PC-9 (cell line): ENCODE results near the gene TTC28. TPM values are rescaled to one million over a fixed set of nuclear protein-coding genes. Genes with fewer than 3 reads are reported as not detected.

Experiments used
- BruUV-seq: library from RNA; stranded (reverse); fragments of 400-500 nt; replicated peaks from 2 replicates; lab custom pipeline; 2021; lab: Mats Ljungman, UMichigan
- CTCF ChIA-PET: fragments of 300-600 bp; sonication (Branson Sonifier 250); formaldehyde crosslinking; loops from one replicate; lab custom pipeline; 2022; ENCODE audit warnings: antibody characterized with exemption; lab: Charles Lee
- POLR2A ChIA-PET: fragments of 300-600 bp; sonication (Branson Sonifier 250); formaldehyde crosslinking; loops from one replicate; lab custom pipeline; 2022; ENCODE audit warnings: antibody characterized with exemption; ENCODE audit not compliant: unreplicated experiment; lab: Charles Lee
- DNase-seq, 2 experiments: peaks; one replicate each; pipeline versions ENCODE4 v3.0.0 to v3.0.0-alpha.2; 2015 to 2022; ENCODE audit warnings: mixed read lengths in 1 of 2
- H2AFZ ChIP-seq: fragments of 200-600 bp; sonication (generic); 2 replicates; pipeline ENCODE4 v1.8.1; 2017; ENCODE audit warnings: antibody characterized with exemption
- H3F3A ChIP-seq: fragments of 200-600 bp; sonication (generic); 2 replicates; pipeline ENCODE4 v1.8.1; 2017; ENCODE audit warnings: antibody characterized with exemption, mild to moderate bottlenecking, low read depth; ENCODE audit not compliant: insufficient read depth
- H3K27ac ChIP-seq: fragments of 200-600 bp; sonication (generic); 2 replicates; pipeline ENCODE4 v1.6.1; 2016; ENCODE audit warnings: mixed run types
- H3K27me3 ChIP-seq: fragments of 200-600 bp; sonication (generic); 2 replicates; pipeline ENCODE4 v1.6.1; 2016; ENCODE audit warnings: low read depth, mixed run types; ENCODE audit not compliant: insufficient read depth
- H3K36me3 ChIP-seq: fragments of 200-600 bp; sonication (generic); 2 replicates; pipeline ENCODE4 v1.6.1; 2016; ENCODE audit warnings: low read depth, mixed run types
- H3K4me1 ChIP-seq: fragments of 200-600 bp; sonication (generic); replicated peaks from 2 replicates; pipeline ENCODE4 v1.6.1; 2016; ENCODE audit warnings: mixed run types; ENCODE audit not compliant: insufficient read depth
- H3K4me2 ChIP-seq: fragments of 200-600 bp; sonication (generic); 2 replicates; pipeline ENCODE4 v1.6.1; 2017; ENCODE audit warnings: mixed run types
- H3K4me3 ChIP-seq: fragments of 200-600 bp; sonication (generic); 2 replicates; pipeline ENCODE4 v1.6.1; 2016; ENCODE audit warnings: mixed run types
- H3K79me2 ChIP-seq: fragments of 200-600 bp; sonication (generic); 2 replicates; pipeline ENCODE4 v1.6.1; 2017; ENCODE audit warnings: low read depth, mixed run types
- H3K9me2 ChIP-seq: fragments of 200-600 bp; sonication (generic); 2 replicates; pipeline ENCODE4 v1.8.1; 2017; ENCODE audit warnings: mild to moderate bottlenecking; ENCODE audit not compliant: insufficient read depth
- H3K9me3 ChIP-seq: fragments of 200-600 bp; sonication (generic); 2 replicates; pipeline ENCODE4 v1.8.1; 2016; ENCODE audit warnings: low read depth; ENCODE audit not compliant: insufficient read depth
- H4K20me1 ChIP-seq: fragments of 200-600 bp; sonication (generic); 2 replicates; pipeline ENCODE4 v1.8.1; 2017; ENCODE audit not compliant: insufficient read depth
- CTCF ChIP-seq: fragments of 200-600 bp; sonication (generic); conservative IDR thresholded peaks from 2 replicates; pipeline ENCODE4 v1.6.1; 2017; ENCODE audit warnings: mixed run types, antibody characterized with exemption, mild to moderate bottlenecking, moderate library complexity
- EZH2 ChIP-seq: fragments of 200-600 bp; sonication (generic); IDR thresholded peaks from 2 replicates; pipeline ENCODE4 v1.8.0; 2017; ENCODE audit warnings: antibody characterized with exemption, low read depth
- intact Hi-C: fragments of 100-400 bp; cut with micrococcal nuclease; formaldehyde crosslinking; loops from one replicate; pipeline ENCODE4 v1.10.0; 2022; ENCODE audit not compliant: unreplicated experiment
- total RNA-seq: library from RNA; stranded (reverse); gene quantifications from 2 replicates; pipeline ENCODE4 v1.2.3, GENCODE V29; 2021

TTC28 gene
- total RNA-seq, 1 experiment from 2014 or later = 6.7 TPM

- DNase-seq = no peak
- H3K27me3 ChIP-seq = no peaks in the 10 kb centered on the region
- H3K9me3 ChIP-seq = no peaks in the 10 kb centered on the region
- H3K36me3 ChIP-seq = no peaks in the 10 kb centered on the region
- ChIA-PET POLR2A (no interaction called here), CTCF (no interaction called here)
- H3K27ac ChIP-seq = no peak overlapping the region
- H3K79me2 ChIP-seq = no peaks in the 10 kb centered on the region
- H3K9me2 ChIP-seq = no peaks in the 10 kb centered on the region
- no peaks in the 10 kb centered on the region for H4K20me1 ChIP-seq
- intact Hi-C loops = no loop called here
- no peak for TF ChIP-seq EZH2
- TF ChIP-seq CTCF = no peak
- H3K4me3 ChIP-seq = no peak overlapping the region
- no peak overlapping the region for H2AFZ ChIP-seq
- BruUV-seq = no TSS peak
- no peak overlapping the region for H3K4me2 ChIP-seq
- no peaks in the 10 kb centered on the region for H3F3A ChIP-seq
- H3K4me1 ChIP-seq = 0 out of 2 replicates have a peak, but pooled peaks cover 5% of the 10 kb centered on the region
These were observed 432.5 kb downstream of the TTC28 start for GRCh38 chr22:28247136-28247535.

- no peaks in the 10 kb centered on the region for H4K20me1 ChIP-seq
- H3K4me3 ChIP-seq = no peak overlapping the region
- POLR2A ChIA-PET = no interaction called here
- no peak overlapping the region for H3K27ac ChIP-seq
- H3K36me3 ChIP-seq = no peaks in the 10 kb centered on the region
- H3K9me2 ChIP-seq = no peaks in the 10 kb centered on the region
- intact Hi-C loops = no loop called here
- H2AFZ ChIP-seq = no peak overlapping the region
- CTCF ChIA-PET = no interaction called here
- no peaks in the 10 kb centered on the region for H3F3A ChIP-seq
- no peak for TF ChIP-seq EZH2
- TF ChIP-seq CTCF = no peak
- DNase-seq = no peak
- BruUV-seq = no TSS peak
- 0 out of 2 replicates have a peak, but pooled peaks cover 5% of the 10 kb centered on the region for H3K4me1 ChIP-seq
- H3K4me2 ChIP-seq = no peak overlapping the region
- H3K27me3 ChIP-seq = no peaks in the 10 kb centered on the region
- H3K79me2 ChIP-seq = no peaks in the 10 kb centered on the region
- H3K9me3 ChIP-seq = no peaks in the 10 kb centered on the region
These were observed 433.2 kb downstream of the TTC28 start for GRCh38 chr22:28246397-28246796.

- Histone ChIP-seq H3K9me3 (no peaks in the 10 kb centered on the region), H3K27me3 (no peaks in the 10 kb centered on the region), H3K36me3 (no peaks in the 10 kb centered on the region), H3K4me1 (0 out of 2 replicates have a peak, but pooled peaks cover 5% of the 10 kb centered on the region), H3K4me3 (no peak overlapping the region), H3K27ac (no peak overlapping the region), H4K20me1 (no peaks in the 10 kb centered on the region), H2AFZ (no peak overlapping the region), H3K4me2 (no peak overlapping the region), H3K79me2 (no peaks in the 10 kb centered on the region), H3K9me2 (no peaks in the 10 kb centered on the region), H3F3A (no peaks in the 10 kb centered on the region)
- ChIA-PET CTCF (no interaction called here), POLR2A (interaction anchor here (0.6 to 0.8 kb wide), 3 partner anchors 65 to 1540 kb away, joined by 3 to 5 read pairs (median 4); no protein-coding TSS in a partner anchor)
- DNase-seq = no peak
- intact Hi-C loops = no loop called here
- TF ChIP-seq CTCF = no peak
- no peak for TF ChIP-seq EZH2
- BruUV-seq = no TSS peak
These were observed 433.9 kb downstream of the TTC28 start for GRCh38 chr22:28245579-28246224.
